HG03460 (cell line): Measurements from ENCODE around the gene STAC2.

ENCODE experiments used
- ATAC-seq: cut with Tn5 transposase; IDR thresholded peaks from one replicate; pipeline ENCODE4 v1.9.1; 2021; ENCODE audit not compliant: unreplicated experiment

STAC2 gene

DNA sequence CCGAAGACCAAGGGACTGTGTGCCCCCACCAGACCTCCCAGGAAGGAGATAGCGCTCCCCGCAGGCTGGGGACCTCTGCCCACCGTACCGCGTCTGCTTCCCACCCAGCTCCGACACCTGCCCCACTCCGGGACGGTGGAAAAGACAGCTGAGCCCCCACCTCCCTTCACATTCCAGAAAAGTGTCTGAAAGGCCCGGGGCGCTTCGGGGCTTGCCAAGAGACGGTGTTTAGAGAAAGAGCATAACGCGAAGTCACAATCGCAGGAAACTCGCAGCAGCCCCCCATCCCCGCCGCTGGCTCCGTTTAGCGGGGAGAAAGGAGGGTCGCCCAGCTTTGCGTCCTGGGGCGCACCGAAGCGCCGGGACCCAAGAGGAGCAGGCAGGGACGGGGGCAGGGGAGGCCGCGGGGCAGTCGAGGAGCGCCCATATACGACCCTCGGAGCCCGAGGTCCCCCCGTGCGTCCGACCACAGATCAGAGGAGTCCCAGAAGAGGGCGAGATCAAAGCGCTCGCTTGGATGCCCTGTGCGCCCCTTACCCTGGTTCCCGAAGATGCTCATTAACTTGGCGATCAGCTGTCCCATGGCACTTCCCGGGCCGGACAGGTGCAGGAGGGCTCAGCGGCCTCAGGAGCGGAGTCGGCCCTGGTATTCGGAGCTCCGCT, 60.4 kb downstream of the STAC2 start:
- no peak for ATAC-seq

GRCh38 chr17:39164675-39165143, 61.0 kb downstream of the STAC2 start:
- peak; percentile 83 for ATAC-seq

GRCh38 chr17:39161962-39162361, 63.8 kb downstream of the STAC2 start:
- ATAC-seq: no peak
